A673 (cell line): ENCODE measurements around the gene SSTR4.

Source experiments
- EZH2 ChIP-seq: fragments of 200-600 bp; sonication (generic); IDR thresholded peaks from 2 replicates; pipeline ENCODE4 v1.6.1; 2017; ENCODE audit warnings: borderline replicate concordance, low read depth, mild to moderate bottlenecking, mixed read lengths, antibody characterized with exemption, low read length; ENCODE audit not compliant: poor library complexity, severe bottlenecking
- TF ChIP-seq, protein P1 (sequence below): fragments of 300-800, 200-600 bp; sonication (generic); conservative IDR thresholded peaks from 2 replicates; pipeline ENCODE4 v1.5.1; 2017; ENCODE audit warnings: low read depth, mild to moderate bottlenecking, antibody characterized with exemption, low read length, moderate library complexity, mixed read lengths

GRCh38 chr20:23022849-23023248 lies 12.3 kb upstream of the SSTR4 start:
- TF ChIP-seq EZH2: no peak
- TF ChIP-seq, protein P1, sequence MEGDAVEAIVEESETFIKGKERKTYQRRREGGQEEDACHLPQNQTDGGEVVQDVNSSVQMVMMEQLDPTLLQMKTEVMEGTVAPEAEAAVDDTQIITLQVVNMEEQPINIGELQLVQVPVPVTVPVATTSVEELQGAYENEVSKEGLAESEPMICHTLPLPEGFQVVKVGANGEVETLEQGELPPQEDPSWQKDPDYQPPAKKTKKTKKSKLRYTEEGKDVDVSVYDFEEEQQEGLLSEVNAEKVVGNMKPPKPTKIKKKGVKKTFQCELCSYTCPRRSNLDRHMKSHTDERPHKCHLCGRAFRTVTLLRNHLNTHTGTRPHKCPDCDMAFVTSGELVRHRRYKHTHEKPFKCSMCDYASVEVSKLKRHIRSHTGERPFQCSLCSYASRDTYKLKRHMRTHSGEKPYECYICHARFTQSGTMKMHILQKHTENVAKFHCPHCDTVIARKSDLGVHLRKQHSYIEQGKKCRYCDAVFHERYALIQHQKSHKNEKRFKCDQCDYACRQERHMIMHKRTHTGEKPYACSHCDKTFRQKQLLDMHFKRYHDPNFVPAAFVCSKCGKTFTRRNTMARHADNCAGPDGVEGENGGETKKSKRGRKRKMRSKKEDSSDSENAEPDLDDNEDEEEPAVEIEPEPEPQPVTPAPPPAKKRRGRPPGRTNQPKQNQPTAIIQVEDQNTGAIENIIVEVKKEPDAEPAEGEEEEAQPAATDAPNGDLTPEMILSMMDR: no peak
